ENCODE results near the gene ADORA2B.

DNA sequence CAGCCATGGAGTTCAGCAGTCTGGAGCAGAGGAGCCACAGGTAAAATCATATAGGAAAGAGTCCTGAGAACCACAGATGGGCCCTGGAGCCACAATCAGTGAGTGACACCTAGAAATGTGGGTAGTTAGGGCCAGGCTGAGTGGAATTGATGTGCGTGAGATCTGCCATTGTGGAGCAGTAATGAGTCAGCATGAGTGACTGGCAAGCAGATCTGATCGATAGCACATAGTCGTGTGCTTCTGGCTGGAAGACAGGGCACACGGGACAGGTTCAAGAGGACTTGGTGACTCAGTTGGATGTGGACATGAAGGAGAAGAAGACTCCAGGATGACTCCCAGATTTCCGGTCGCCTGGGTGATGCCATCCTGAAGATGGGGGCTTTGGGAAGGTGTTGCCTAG is 12.3 kb downstream of the ADORA2B start:
- TF ChIP-seq, protein P1, sequence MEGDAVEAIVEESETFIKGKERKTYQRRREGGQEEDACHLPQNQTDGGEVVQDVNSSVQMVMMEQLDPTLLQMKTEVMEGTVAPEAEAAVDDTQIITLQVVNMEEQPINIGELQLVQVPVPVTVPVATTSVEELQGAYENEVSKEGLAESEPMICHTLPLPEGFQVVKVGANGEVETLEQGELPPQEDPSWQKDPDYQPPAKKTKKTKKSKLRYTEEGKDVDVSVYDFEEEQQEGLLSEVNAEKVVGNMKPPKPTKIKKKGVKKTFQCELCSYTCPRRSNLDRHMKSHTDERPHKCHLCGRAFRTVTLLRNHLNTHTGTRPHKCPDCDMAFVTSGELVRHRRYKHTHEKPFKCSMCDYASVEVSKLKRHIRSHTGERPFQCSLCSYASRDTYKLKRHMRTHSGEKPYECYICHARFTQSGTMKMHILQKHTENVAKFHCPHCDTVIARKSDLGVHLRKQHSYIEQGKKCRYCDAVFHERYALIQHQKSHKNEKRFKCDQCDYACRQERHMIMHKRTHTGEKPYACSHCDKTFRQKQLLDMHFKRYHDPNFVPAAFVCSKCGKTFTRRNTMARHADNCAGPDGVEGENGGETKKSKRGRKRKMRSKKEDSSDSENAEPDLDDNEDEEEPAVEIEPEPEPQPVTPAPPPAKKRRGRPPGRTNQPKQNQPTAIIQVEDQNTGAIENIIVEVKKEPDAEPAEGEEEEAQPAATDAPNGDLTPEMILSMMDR (IDR thresholded peaks at IDR 0.05) = no peak
- no peak for TF ChIP-seq POLR2AphosphoS5 (IDR thresholded peaks at IDR 0.05)
